ENCODE measurements around the gene PAIP2. TPM values are rescaled to one million over a fixed set of nuclear protein-coding genes. Genes with fewer than 3 reads are reported as not detected.

PAIP2 gene
- polyA plus RNA-seq, 4 donors: 43.6 to 65.2 (median 57.7) TPM

DNA sequence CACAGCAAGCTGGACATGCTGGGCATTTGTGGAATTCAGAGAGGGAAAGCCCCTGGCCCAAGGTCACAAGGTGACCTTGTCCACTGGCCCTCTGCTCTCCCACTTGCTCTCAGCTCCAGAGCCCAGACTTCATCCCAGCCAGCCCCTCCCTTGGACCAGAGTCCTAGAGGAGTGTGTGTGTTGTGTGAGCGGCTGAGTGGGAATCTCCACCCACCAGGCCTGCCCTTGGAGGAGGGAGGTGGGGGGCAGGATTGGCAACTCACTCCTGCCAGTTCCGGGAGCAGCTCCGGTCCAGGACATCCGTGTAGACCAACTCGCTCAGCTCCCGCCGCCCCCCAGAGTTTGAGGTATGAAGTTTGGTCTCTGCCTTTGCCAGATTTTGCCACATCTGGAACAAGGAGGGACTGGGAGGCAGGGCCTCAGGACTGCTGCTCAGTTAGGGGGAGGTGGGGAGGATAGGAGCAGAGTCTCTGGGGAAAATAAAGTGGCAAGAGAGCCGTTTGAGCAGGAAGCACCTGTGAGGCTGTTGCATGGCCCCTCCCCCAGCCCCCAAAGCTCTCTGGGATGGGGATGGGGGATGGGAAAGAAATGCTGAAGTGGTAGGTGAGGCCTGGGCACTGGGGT is 46.7 kb downstream of the PAIP2 start:
- Histone ChIP-seq H3K27ac (ENCODE audit: low read depth in 1 of 3, low read length in 2 of 3) (peak overlapping the region in 1 of 3 donors; percentile 77), H3K27me3 (ENCODE audit: control insufficient read depth in 3 of 3, insufficient read depth in 3 of 3, low read length in 3 of 3) (peaks cover 0 to 14% (median 0%) of the 10 kb centered on the region in 3 donors), H3K4me1 (ENCODE audit: control insufficient read depth in 3 of 3, insufficient read depth in 2 of 3, low read depth in 1 of 3, low read length in 2 of 3) (peaks cover 8 to 52% (median 16%) of the 10 kb centered on the region in 3 donors), H3K9me3 (ENCODE audit: control insufficient read depth in 2 of 2, insufficient read depth in 1 of 2, low read depth in 1 of 2, low read length in 1 of 2) (no peaks in the 10 kb centered on the region), H3K36me3 (ENCODE audit: control insufficient read depth in 3 of 3, insufficient read depth in 2 of 3, low read depth in 1 of 3, low read length in 3 of 3) (peaks cover 0 to 2% (median 0%) of the 10 kb centered on the region in 3 donors), H3K4me3 (ENCODE audit: low read depth in 1 of 3, low read length in 3 of 3) (peak overlapping the region; percentile 14 to 43 (median 18))
- FAIRE-seq (no peak), DNase-seq (peak; percentile 78 to 91)
- WGBS, 3 donors: 6 to 25% (median 23%) methylated on average over 8 of the region's 8 CpGs

DNA sequence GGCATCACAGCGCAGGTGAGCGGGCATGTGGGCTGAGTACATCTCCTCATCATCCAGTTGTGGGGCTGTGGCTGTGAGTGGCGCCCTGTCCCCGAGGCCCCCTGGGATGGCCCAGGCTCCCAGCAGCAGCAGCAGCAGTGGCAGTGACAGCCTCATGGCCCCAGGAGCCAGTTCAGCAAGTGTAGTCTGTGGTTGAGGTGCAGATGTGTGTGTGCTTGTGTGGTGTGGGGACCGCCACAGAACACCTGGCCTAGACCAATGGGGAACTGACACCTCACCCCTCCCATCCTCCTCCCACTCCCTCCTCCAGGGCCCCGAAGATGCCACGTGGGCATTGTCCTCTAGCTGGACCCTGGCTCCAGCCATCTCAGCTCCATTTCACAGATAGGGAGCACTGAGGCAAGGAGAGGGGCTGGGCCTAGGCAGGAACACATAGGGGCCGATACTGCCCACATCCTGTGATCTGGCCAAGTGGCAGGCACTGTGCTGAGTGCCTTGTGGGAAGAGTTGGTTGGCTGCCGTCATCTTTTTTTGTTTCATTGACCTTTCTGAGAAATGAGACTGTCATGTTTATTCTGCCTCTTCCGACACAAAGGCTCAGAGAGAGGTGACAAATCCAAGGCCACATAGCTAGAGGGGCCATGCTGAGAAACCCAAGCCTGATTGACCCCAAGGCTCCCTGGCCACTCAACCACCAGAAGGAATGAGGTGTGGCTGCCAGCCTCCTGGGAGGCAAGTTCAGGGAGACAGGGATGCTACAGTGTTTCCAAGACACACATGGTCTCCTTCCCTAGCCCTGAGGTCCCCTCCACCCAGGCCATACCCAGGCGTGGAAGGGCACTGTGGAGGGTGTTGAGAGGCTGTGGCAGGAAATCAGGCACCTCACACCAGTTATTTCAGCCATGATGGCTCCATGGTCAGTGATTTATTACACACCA is 48.3 kb downstream of the PAIP2 start, which contains the start of gene MZB1:
Gene MZB1, minus strand, starts transcription at position 213 of the 938 bp plus-strand sequence. Its CDS starts 57 bp downstream, at position 156.
- FAIRE-seq: no peak
- WGBS, 3 donors: 64 to 80% (median 70%) methylated on average over 11 of the region's 11 CpGs
- peak within 1 kb of the TSS in 2 of 3 donors; percentile 76 to 85 for H3K27ac ChIP-seq (ENCODE audit: low read depth in 1 of 3, low read length in 2 of 3)

DNA sequence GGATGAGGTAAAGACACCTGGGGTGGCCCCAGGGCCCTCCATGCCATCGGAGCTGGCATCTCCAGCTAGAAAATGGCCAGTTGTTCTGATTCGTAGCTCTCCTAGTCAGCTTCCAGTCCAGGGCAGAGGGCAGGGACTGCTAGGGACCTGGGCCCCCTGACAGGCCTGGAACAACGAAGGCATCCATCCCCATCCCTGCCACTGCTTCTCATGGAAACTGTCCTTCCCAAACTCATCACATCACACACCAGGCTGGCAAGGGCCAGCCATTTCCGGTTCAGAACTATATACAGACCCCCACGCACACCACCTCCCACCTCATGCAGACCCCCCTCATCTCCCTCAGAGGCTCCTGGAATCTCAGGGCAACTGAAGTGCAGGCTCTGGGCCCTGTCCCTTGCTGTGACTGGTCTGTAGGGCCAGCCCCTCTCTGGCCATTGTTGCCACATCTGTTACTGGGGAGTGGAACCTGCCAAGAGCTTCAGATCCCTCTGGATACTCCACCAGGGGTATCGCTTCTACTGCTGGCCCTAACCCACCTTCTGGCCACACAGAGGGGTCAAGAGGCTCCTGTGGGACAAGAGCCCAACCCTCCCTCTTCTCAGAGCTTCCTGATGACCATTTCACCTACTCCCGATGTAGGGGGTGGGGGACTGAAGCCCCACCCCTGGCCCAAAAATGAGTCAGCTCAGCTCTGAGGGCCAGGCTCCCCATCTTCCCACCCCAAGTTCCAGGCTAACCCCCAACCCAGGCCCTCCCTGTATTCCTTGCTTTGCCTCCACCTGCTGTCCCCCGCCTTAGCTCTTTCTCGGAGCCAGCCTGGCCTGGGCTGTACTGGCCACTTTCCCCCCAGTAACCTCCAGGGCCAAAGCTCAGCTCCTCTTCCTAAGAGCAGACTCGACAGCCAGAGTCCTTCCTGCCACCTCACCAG is 49.2 kb downstream of the PAIP2 start:
- 76 to 83% (median 80%) methylated on average over 10 of the region's 10 CpGs for WGBS, 3 donors
- DNase-seq: no peak
- Histone ChIP-seq H3K9me3 (ENCODE audit: control insufficient read depth in 2 of 2, insufficient read depth in 1 of 2, low read depth in 1 of 2, low read length in 1 of 2) (no peaks in the 10 kb centered on the region), H3K27ac (ENCODE audit: low read depth in 1 of 3, low read length in 2 of 3) (peak overlapping the region in 2 of 3 donors; percentile 76 to 85), H3K4me3 (ENCODE audit: low read depth in 1 of 3, low read length in 3 of 3) (no peak overlapping the region), H3K4me1 (ENCODE audit: control insufficient read depth in 3 of 3, insufficient read depth in 2 of 3, low read depth in 1 of 3, low read length in 2 of 3) (peaks cover 3 to 39% (median 3%) of the 10 kb centered on the region in 3 donors), H3K36me3 (ENCODE audit: control insufficient read depth in 3 of 3, insufficient read depth in 2 of 3, low read depth in 1 of 3, low read length in 3 of 3) (peaks cover 0 to 6% (median 0%) of the 10 kb centered on the region in 3 donors), H3K27me3 (ENCODE audit: control insufficient read depth in 3 of 3, insufficient read depth in 3 of 3, low read length in 3 of 3) (peaks cover 0 to 40% (median 0%) of the 10 kb centered on the region in 3 donors)
- no peak for FAIRE-seq

More for the DNA sequence above, 48.3 kb downstream of the PAIP2 start, which contains the start of gene MZB1:
- Histone ChIP-seq H3K9me3 (ENCODE audit: control insufficient read depth in 2 of 2, insufficient read depth in 1 of 2, low read depth in 1 of 2, low read length in 1 of 2) (no peaks in the 10 kb centered on the region), H3K36me3 (ENCODE audit: control insufficient read depth in 3 of 3, insufficient read depth in 2 of 3, low read depth in 1 of 3, low read length in 3 of 3) (no peaks in the 10 kb centered on the region), H3K4me3 (ENCODE audit: low read depth in 1 of 3, low read length in 3 of 3) (peak within 1 kb of the TSS in 1 of 3 donors; percentile 0), H3K4me1 (ENCODE audit: control insufficient read depth in 3 of 3, insufficient read depth in 2 of 3, low read depth in 1 of 3, low read length in 2 of 3) (peaks cover 3 to 48% (median 5%) of the 10 kb centered on the region in 3 donors), H3K27me3 (ENCODE audit: control insufficient read depth in 3 of 3, insufficient read depth in 3 of 3, low read length in 3 of 3) (peaks cover 0 to 31% (median 0%) of the 10 kb centered on the region in 3 donors)
- DNase-seq: peak in 1 of 2 donors; percentile 54

DNA sequence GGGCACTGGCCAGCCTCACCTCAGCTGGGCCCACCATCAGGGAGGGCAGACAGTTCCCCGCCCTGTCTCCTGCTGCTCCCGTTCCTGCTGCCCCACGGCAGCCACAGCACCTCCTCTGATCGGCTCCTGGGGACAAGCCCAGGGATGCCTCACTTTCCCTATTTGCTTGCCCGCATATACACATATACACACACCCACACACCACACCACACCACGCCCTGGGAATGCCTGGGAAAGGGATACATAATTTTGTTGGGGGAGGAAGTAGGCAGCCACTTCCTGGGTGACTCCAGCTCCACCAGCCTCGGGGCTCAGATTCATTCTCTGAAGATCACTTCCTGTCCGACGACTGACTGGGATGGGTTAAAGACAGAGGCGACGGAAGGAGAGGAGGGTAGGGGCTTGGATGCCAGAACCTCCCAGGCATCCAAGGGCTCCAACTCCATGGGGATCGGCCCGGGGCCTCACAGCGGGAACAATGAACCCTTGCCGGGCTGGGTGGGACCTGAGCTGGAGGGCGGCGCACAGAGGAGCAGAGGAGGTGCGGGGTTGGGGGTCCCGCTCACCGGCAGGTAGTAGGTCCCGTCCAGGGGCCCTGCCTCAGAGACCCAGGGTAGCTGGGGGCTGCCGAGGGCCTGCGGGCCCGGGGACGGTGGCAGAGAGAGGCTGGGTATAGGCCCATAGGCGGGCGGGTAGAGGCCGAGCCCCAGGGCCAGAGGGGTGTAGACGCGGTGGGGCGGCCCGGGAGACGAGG is 50.1 kb downstream of the PAIP2 start:
- FAIRE-seq (no peak), DNase-seq (peak in 1 of 2 donors; percentile 39)
- no peaks in the 10 kb centered on the region for H3K9me3 ChIP-seq (ENCODE audit: control insufficient read depth in 2 of 2, insufficient read depth in 1 of 2, low read depth in 1 of 2, low read length in 1 of 2)
- H3K4me3 ChIP-seq (ENCODE audit: low read depth in 1 of 3, low read length in 3 of 3): peak overlapping the region; percentile 30 to 64 (median 43)
- H3K4me1 ChIP-seq (ENCODE audit: control insufficient read depth in 3 of 3, insufficient read depth in 2 of 3, low read depth in 1 of 3, low read length in 2 of 3): peaks cover 3 to 38% (median 3%) of the 10 kb centered on the region in 3 donors
- peak overlapping the region in 2 of 3 donors; percentile 64 to 85 for H3K27ac ChIP-seq (ENCODE audit: low read depth in 1 of 3, low read length in 2 of 3)
- H3K36me3 ChIP-seq (ENCODE audit: control insufficient read depth in 3 of 3, insufficient read depth in 2 of 3, low read depth in 1 of 3, low read length in 3 of 3): peaks cover 0 to 9% (median 0%) of the 10 kb centered on the region in 3 donors
- WGBS, 3 donors: 31 to 41% (median 36%) methylated on average over 31 to 33 of the region's 33 CpGs
- H3K27me3 ChIP-seq (ENCODE audit: control insufficient read depth in 3 of 3, insufficient read depth in 3 of 3, low read length in 3 of 3): peaks cover 0 to 41% (median 0%) of the 10 kb centered on the region in 3 donors

DNA sequence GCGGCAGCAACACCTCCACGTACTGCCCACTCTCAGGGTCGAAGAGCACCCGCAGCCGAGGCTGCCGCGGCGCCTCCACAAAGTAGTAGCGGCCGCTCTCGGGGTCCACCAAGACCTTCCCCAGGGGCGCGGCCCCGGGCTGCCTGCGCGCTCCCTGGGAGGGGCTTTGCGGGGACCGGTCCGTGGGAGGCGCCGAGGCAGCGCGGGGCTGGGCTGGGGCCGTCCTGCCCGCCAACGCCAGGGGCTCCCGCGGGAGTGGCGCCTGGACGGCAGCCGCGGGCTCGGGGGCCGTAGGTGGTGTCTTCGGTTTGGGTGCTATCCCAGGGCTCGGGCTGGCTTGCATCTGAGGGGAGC is 50.6 kb downstream of the PAIP2 start:
- Histone ChIP-seq H3K4me1 (ENCODE audit: control insufficient read depth in 3 of 3, insufficient read depth in 2 of 3, low read depth in 1 of 3, low read length in 2 of 3) (peaks cover 3 to 38% (median 3%) of the 10 kb centered on the region in 3 donors), H3K27me3 (ENCODE audit: control insufficient read depth in 3 of 3, insufficient read depth in 3 of 3, low read length in 3 of 3) (peaks cover 0 to 41% (median 0%) of the 10 kb centered on the region in 3 donors), H3K27ac (ENCODE audit: low read depth in 1 of 3, low read length in 2 of 3) (peak overlapping the region in 2 of 3 donors; percentile 64 to 85), H3K36me3 (ENCODE audit: control insufficient read depth in 3 of 3, insufficient read depth in 2 of 3, low read depth in 1 of 3, low read length in 3 of 3) (peaks cover 0 to 14% (median 0%) of the 10 kb centered on the region in 3 donors), H3K9me3 (ENCODE audit: control insufficient read depth in 2 of 2, insufficient read depth in 1 of 2, low read depth in 1 of 2, low read length in 1 of 2) (no peaks in the 10 kb centered on the region), H3K4me3 (ENCODE audit: low read depth in 1 of 3, low read length in 3 of 3) (peak overlapping the region; percentile 30 to 64 (median 43))
- FAIRE-seq (no peak), DNase-seq (no peak)
- WGBS, 3 donors: 0 to 8% (median 0%) methylated on average over 28 to 36 of the region's 36 CpGs

DNA sequence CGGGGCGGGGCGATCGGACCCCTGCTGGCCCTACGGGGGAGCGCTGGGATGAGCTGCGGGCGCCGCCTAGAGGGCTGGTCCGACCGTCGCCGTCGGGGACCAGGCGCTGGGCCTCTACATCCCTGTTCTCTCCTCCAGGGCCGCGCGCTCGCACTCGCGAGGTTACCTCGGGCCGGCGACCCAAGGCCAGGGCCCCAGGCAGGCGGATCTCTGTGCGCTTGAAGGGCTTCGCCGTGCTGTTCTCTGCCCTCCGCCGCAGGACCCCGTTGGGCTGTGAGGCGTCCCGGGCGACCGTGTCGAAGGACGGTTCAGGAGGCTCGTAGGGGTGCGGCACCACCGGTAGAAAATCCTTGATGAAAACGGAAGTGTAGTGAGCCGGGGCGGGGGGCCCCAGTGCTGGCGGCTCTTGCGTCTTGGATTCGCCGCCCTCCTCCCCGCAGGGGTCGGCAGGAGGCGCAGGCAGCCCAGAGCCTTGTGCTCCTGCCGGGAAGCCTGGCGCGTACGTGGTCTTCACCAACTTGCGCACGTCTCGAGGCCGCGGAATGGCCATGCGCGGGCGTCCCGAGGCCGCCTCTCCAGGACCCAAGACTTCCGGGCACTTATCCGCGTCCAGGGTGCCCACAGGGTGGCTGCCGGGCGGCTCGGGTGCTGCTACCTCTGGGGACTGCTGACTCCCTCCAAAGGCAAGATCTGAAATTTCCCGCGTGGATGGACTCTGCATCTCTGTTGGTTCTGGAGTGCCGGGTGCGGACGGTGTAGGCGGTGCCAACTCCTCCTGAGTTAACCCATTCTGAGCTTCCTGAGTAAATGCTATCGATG is 51.2 kb downstream of the PAIP2 start:
- H3K27ac ChIP-seq (ENCODE audit: low read depth in 1 of 3, low read length in 2 of 3): peak overlapping the region in 1 of 3 donors; percentile 85
- peak; percentile 74 to 83 for DNase-seq
- WGBS, 3 donors: 1 to 2% (median 2%) methylated on average over 59 to 77 of the region's 77 CpGs
- H3K4me1 ChIP-seq (ENCODE audit: control insufficient read depth in 3 of 3, insufficient read depth in 2 of 3, low read depth in 1 of 3, low read length in 2 of 3): peaks cover under 1 to 32% (median 3%) of the 10 kb centered on the region in 3 donors
- H3K27me3 ChIP-seq (ENCODE audit: control insufficient read depth in 3 of 3, insufficient read depth in 3 of 3, low read length in 3 of 3): peaks cover 0 to 41% (median 0%) of the 10 kb centered on the region in 3 donors
- FAIRE-seq: no peak
- H3K36me3 ChIP-seq (ENCODE audit: control insufficient read depth in 3 of 3, insufficient read depth in 2 of 3, low read depth in 1 of 3, low read length in 3 of 3): peaks cover 0 to 14% (median 0%) of the 10 kb centered on the region in 3 donors
- peak overlapping the region; percentile 43 to 64 (median 50) for H3K4me3 ChIP-seq (ENCODE audit: low read depth in 1 of 3, low read length in 3 of 3)
- no peaks in the 10 kb centered on the region for H3K9me3 ChIP-seq (ENCODE audit: control insufficient read depth in 2 of 2, insufficient read depth in 1 of 2, low read depth in 1 of 2, low read length in 1 of 2)

Measured in small intestine (tissue), 7 donors.